GM19324 (cell line): ENCODE results near the gene CTDSP1.

Experiments
- ATAC-seq: cut with Tn5 transposase; IDR thresholded peaks from one replicate; pipeline ENCODE4 v1.9.1; 2021; ENCODE audit warnings: mild to moderate bottlenecking, moderate library complexity; ENCODE audit not compliant: unreplicated experiment, low FRiP score

The CTDSP1 gene

GRCh38 chr2:218448934-218449333 lies 49.3 kb downstream of the CTDSP1 start:
- no peak for ATAC-seq

DNA sequence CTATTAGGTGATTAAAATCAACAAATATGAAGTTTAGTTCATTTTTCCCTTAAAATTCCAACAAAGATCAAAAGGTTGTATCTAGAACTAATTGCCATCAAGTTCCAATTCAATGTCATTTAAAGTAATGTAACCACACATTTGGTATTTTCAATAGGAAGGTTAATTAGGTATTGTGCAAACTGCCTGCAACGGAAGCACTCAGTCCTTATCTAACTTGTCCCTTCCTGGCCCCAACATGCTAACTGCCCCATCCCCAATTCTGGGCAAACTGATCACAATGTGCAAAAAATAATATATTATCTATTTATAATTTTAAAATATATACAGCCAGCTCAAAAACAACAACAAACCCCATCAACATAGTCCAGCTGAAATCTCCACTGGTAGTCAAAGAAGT lies 52.4 kb downstream of the CTDSP1 start:
- no peak for ATAC-seq
